ENCODE measurements around the gene KIAA0408.
"Not testable (repeated sequence)": the region's sequence is repeated elsewhere in the genome, so short reads cannot be mapped to it uniquely, and the experiment has no call there.

Gene KIAA0408

DNA sequence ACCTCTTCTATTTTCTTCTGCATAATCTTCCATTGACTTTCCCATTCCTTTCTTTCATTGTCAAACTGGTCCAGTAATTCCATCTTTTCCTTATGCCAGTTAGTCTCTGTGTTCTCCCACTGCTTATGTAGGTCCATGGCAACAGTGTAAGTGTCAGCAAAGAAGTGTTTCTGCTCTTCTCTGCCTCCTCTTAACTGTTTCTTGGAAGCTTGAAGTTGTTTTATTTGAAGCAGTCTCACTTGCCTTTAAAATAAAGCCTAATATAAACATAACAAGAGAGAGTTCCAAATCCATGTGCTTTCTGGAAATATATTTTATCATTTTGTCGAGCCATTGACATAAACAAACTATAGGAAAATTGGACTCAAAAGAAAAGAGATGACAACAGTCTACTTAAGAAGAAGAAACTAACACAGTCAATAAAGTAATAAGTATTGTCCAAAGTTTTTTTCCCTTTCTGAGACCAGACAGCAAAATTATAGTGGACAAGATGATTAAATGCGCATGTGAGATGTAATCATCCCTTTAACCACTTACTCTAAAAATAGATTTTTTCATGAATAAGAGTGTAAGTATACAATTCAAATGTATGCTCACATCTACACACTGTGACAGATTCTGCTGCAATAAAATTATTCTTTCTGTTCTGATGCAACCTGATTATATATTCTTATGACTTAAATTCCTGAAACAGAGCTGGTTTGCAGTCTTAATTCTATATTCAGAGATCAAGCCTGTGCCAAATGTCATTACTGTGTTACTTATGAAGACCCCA, 5.2 kb downstream of the KIAA0408 start:
- no peaks in the 10 kb centered on the region for H3K36me3 ChIP-seq (ENCODE audit: insufficient read depth, low read length)
- H3K4me1 ChIP-seq (ENCODE audit: insufficient read depth, low read length) = peaks cover 35% of the 10 kb centered on the region
- H3K9me3 ChIP-seq (ENCODE audit: control insufficient read depth, insufficient read depth, low read length) = no peaks in the 10 kb centered on the region
- H3K9ac ChIP-seq (ENCODE audit: low read depth, low read length) = no peak overlapping the region

DNA sequence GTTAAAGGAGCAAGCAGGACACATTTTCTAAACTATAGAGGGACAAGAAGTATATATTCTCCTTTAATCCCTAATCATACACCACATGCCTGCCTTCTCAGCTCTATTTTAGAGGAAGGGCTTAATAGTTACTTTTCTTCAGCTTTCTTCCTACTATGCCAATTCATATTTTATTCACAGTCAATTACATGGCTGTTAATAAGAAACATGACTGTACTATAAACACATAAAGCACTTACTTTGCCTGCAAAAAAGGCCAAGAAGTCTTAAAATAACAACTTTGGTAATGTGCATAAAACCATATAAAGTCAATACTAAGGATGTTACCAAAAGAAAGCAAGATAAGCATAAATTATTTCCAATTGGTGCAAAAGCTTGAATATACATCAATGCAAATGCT, 6.4 kb downstream of the KIAA0408 start:
- no peaks in the 10 kb centered on the region for H3K9me3 ChIP-seq (ENCODE audit: control insufficient read depth, insufficient read depth, low read length)
- peaks cover 24% of the 10 kb centered on the region for H3K4me1 ChIP-seq (ENCODE audit: insufficient read depth, low read length)
- H3K36me3 ChIP-seq (ENCODE audit: insufficient read depth, low read length) = no peaks in the 10 kb centered on the region
- H3K9ac ChIP-seq (ENCODE audit: low read depth, low read length) = no peak overlapping the region

DNA sequence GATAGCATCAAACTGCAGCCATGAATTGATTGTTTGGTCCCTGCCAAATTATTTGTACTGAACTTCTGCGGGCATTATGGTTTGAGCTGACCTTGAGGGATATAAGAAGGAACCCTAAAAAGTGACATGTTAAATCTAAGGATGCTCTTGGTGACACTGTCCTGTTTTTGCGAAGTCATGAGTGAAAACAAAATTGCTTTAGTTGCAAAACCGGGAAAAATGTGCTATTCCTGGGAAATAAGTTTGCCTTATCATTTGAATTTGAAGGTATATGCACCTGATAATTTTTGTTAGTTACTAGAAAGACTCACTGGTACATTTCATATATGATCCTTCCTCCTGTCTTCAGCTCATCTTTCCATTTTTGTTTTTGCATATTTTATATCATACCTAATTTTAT, 7.8 kb downstream of the KIAA0408 start:
- peaks cover 10% of the 10 kb centered on the region; the same call in 1 of the 2 replicates for H3K4me1 ChIP-seq (ENCODE audit: insufficient read depth, low read length)
- H3K9me3 ChIP-seq (ENCODE audit: control insufficient read depth, insufficient read depth, low read length) = no peaks in the 10 kb centered on the region
- no peak overlapping the region for H3K9ac ChIP-seq (ENCODE audit: low read depth, low read length)
- no peaks in the 10 kb centered on the region; the same call in 1 of the 2 replicates for H3K36me3 ChIP-seq (ENCODE audit: insufficient read depth, low read length)

DNA sequence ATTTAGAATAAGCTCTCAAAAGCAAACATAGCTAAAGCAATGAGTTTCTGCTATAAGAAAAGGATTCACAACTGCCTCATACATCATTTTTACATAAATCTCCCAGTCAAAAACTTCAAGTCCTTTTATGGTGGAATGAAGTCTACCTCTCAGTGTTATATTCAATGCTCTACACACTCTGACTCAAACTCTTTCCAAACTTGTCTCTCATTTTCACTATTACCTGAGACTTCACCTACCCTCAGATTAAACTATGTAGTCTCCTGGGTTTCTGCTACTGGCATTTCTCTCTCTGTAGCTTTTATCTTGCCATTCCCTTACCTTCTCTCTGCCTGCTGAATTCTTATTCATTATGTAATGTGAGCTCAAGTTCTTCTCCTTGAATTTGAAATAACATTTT, 11.4 kb downstream of the KIAA0408 start:
- Histone ChIP-seq H3K9ac (ENCODE audit: low read depth, low read length) (no peak overlapping the region), H3K9me3 (ENCODE audit: control insufficient read depth, insufficient read depth, low read length) (no peaks in the 10 kb centered on the region), H3K36me3 (ENCODE audit: insufficient read depth, low read length) (no peaks in the 10 kb centered on the region; the same call in 1 of the 2 replicates), H3K4me1 (ENCODE audit: insufficient read depth, low read length) (peaks cover 9% of the 10 kb centered on the region; the same call in 1 of the 2 replicates)

DNA sequence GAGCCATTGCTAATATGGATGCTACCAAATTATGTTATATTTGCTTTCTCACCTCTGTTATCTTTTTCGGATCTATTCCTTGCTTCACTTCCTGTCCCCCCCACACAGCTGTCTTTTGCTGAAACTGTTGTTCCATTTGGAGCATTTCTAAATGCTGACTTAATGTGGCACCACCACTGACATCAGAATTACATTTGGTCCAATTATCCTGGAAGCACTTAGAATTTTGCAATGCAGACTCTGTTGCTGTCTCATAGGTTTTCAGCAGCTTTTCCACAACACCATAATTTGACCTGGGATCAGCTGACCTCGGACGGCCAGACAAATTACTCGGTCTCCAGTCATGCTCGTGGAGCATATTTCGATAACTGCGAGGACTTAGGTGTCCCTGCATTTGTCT, 12.8 kb downstream of the KIAA0408 start:
- Histone ChIP-seq H3K9me3 (ENCODE audit: control insufficient read depth, insufficient read depth, low read length) (no peaks in the 10 kb centered on the region), H3K4me1 (ENCODE audit: insufficient read depth, low read length) (peaks cover 9% of the 10 kb centered on the region; the same call in 1 of the 2 replicates), H3K36me3 (ENCODE audit: insufficient read depth, low read length) (no peaks in the 10 kb centered on the region; the same call in 1 of the 2 replicates), H3K9ac (ENCODE audit: low read depth, low read length) (no peak overlapping the region)

DNA sequence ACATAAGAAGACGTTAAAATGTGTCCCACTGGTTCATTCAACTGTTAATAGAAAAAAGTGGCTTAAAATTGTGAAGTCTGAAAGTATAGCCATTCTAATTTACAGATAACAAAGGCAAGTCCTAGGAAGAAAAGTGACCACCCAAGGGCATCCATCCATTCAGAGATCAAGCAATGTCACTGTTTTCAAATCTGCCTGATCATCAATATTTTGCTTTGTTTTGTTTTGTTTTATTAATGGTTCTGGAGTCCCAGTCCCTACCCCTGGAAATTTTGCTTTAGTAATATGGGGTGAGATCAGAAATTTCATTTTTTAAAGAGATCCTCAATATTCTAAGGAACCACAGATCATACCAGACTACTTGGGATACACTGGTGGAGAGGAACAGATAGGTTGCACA, 17.3 kb downstream of the KIAA0408 start:
- no peaks in the 10 kb centered on the region; the same call in 1 of the 2 replicates for H3K9me3 ChIP-seq (ENCODE audit: control insufficient read depth, insufficient read depth, low read length)
- H3K36me3 ChIP-seq (ENCODE audit: insufficient read depth, low read length) = no peaks in the 10 kb centered on the region
- H3K4me1 ChIP-seq (ENCODE audit: insufficient read depth, low read length) = no peaks in the 10 kb centered on the region
- H3K9ac ChIP-seq (ENCODE audit: low read depth, low read length) = no peak overlapping the region

DNA sequence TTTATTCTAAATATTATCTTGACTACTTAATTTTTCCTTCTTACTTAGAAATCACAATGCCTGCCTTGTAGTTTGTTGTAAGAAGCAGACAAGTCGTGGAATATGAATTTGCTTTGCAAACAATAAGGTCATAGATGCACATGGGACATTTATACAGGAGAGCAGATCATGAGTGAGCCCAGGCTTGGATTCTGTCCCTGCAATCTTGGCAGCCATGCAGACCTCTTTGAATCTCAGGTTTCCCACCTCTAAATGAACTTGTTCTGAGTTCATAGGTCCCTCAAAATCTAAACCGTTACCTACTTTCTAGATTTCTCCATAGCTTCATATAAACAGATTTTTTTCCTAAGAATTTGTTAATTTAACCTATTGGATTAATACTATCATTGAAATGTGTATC, 19.5 kb downstream of the KIAA0408 start:
- H3K4me1 ChIP-seq (ENCODE audit: insufficient read depth, low read length) = no peaks in the 10 kb centered on the region
- H3K36me3 ChIP-seq (ENCODE audit: insufficient read depth, low read length) = no peaks in the 10 kb centered on the region
- no peaks in the 10 kb centered on the region; the same call in 1 of the 2 replicates for H3K9me3 ChIP-seq (ENCODE audit: control insufficient read depth, insufficient read depth, low read length)
- H3K9ac ChIP-seq (ENCODE audit: low read depth, low read length) = no peak overlapping the region

DNA sequence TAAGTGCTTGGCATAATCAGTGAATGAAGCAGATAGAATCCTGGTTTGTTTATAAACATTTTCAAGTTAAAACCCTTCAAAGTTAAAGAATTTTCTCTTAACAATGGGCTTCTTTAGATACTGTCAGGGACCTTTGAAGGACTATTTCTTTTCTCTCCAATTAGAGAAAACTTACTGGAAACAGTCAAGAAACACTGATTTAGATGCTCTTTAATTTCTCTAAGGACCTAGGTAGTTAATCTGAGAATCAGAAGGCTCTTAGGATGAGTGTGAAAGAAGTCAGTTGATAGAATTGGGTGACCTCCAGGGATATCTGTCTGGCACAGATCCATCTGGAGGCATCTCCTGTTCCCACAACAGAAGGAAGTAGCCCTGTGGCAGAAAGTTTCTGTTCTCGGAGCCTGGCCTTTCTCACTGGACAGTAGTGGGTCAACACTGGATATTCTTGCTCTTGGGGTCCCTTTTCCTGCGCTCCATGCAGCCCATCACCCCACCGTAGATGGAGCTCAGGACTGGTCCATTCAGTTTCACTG, 22.5 kb downstream of the KIAA0408 start:
- Histone ChIP-seq H3K9me3 (ENCODE audit: control insufficient read depth, insufficient read depth, low read length) (no peaks in the 10 kb centered on the region; the same call in 1 of the 2 replicates), H3K36me3 (ENCODE audit: insufficient read depth, low read length) (no peaks in the 10 kb centered on the region), H3K4me1 (ENCODE audit: insufficient read depth, low read length) (no peaks in the 10 kb centered on the region), H3K9ac (ENCODE audit: low read depth, low read length) (no peak overlapping the region)

DNA sequence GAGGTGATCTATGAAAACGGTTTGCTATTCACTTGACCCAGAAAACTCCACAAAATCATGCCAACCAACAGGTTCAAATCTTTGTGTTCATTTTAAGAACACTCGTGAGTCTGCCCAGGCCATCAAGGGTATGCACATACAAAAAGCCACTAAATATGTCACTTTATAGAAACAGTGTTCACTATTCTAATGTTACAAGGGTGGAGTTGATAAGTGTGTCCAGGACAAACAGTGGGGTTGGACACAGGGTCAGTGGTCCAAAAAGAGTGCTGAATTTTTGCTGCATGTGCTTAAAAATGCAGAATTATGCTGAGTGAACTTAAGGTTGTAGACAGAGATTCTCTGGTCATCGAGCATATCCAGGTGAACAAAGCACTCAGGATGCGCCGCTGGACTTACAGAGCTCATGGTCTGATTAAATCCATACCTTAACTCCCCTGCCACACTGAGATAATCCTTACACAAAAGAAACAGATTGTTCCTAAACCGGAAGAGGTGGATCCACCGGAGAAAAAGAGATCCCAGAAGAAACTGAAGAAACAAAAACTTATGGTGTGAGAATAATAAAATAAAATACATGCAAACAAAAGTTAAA, 23.5 kb downstream of the KIAA0408 start:
- H3K4me1 ChIP-seq (ENCODE audit: insufficient read depth, low read length) = no peaks in the 10 kb centered on the region
- no peak overlapping the region for H3K9ac ChIP-seq (ENCODE audit: low read depth, low read length)

DNA sequence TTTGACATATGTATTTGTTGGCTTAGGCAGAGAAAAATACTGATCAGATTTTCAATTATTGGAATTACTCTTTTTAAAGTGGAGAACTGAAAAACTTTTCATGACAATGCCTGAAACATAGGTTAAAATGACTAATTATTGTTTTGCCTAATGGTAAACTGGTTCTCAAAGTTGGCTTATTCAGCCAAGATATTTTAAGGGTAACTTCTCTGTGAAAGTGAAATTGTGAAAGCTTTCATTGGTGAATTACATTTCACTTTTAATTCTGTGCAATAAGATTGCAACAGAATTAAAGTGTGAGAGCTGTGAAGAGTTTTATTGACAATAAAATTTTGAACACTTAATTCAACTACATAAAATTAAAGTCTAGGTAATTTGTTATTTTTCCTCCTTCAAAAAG, 24.5 kb downstream of the KIAA0408 start:
- Histone ChIP-seq H3K36me3 (ENCODE audit: insufficient read depth, low read length) (no peaks in the 10 kb centered on the region), H3K4me1 (ENCODE audit: insufficient read depth, low read length) (no peaks in the 10 kb centered on the region)

More for the DNA sequence above, 23.5 kb downstream of the KIAA0408 start:
- no peaks in the 10 kb centered on the region for H3K36me3 ChIP-seq (ENCODE audit: insufficient read depth, low read length)
- H3K9me3 ChIP-seq (ENCODE audit: control insufficient read depth, insufficient read depth, low read length) = no peaks in the 10 kb centered on the region; the same call in 1 of the 2 replicates

DNA sequence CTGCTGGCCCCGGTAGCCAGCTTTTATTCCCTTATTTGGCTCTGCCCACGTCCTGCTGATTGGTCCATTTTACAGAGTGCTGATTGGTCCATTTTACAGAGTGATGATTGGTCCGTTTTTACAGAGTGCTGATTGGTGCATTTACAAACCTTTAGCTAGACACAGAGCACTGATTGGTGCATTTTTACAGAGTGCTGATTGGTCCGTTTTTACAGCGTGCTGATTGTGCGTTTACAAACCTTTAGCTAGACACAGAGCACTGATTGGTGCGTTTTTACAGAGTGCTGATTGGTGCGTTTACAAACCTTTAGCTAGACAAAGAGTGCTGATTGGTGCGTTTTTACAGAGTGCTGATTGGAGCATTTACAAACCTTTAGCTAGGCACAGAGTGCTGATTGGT, 30.6 kb downstream of the KIAA0408 start:
- not testable (repeated sequence) for H3K4me1 ChIP-seq (ENCODE audit: insufficient read depth, low read length); H3K9ac ChIP-seq (ENCODE audit: low read depth, low read length); H3K36me3 ChIP-seq (ENCODE audit: insufficient read depth, low read length); H3K9me3 ChIP-seq (ENCODE audit: control insufficient read depth, insufficient read depth, low read length)

More for the DNA sequence above, 24.5 kb downstream of the KIAA0408 start:
- no peaks in the 10 kb centered on the region; the same call in 1 of the 2 replicates for H3K9me3 ChIP-seq (ENCODE audit: control insufficient read depth, insufficient read depth, low read length)
- no peak overlapping the region for H3K9ac ChIP-seq (ENCODE audit: low read depth, low read length)

DNA sequence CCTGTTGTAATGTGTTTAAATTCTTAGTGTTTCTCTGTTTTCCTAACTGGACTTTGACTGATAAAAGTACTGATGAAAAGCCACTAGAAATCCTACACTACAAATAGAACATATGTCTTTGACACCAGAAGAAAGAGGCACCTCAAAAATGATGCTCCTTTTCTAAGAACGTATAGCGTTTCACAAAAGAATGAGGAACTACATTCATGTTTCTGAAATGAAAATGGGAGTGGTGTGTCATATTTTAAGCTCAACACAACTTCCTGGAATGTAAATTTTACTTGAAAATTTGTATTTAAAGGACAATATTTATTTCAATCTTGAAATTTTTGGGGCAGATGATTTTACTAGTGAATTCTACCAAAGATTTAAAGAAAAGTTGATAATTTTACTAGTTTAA, 35.3 kb downstream of the KIAA0408 start:
- Histone ChIP-seq H3K9ac (ENCODE audit: low read depth, low read length) (no peak overlapping the region), H3K4me1 (ENCODE audit: insufficient read depth, low read length) (peaks cover 13% of the 10 kb centered on the region; the same call in 1 of the 2 replicates), H3K36me3 (ENCODE audit: insufficient read depth, low read length) (no peaks in the 10 kb centered on the region), H3K9me3 (ENCODE audit: control insufficient read depth, insufficient read depth, low read length) (peaks cover 3% of the 10 kb centered on the region; the same call in 1 of the 2 replicates)

DNA sequence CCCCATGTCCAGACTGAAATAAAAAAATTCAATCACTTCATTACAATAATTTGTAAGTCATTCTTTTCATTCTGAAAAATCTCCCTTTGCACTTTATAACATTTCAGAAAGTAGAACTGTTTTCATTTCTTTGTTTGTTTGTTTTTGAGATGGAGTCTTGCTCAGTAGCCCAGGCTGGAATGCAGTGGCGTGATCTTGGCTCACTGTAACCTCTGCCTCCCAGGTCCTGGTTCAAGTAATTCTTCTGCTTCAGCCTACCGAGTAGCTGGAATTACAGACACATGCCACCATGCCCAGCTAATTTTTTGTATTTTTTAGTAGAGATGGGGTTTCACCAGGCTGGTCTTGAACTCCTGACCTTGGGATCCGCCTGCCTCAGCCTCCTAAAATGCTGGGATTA, 38.0 kb downstream of the KIAA0408 start:
- not testable (repeated sequence) for H3K9ac ChIP-seq (ENCODE audit: low read depth, low read length); H3K36me3 ChIP-seq (ENCODE audit: insufficient read depth, low read length); H3K9me3 ChIP-seq (ENCODE audit: control insufficient read depth, insufficient read depth, low read length)
- peaks cover 13% of the 10 kb centered on the region; the same call in 1 of the 2 replicates for H3K4me1 ChIP-seq (ENCODE audit: insufficient read depth, low read length)

DNA sequence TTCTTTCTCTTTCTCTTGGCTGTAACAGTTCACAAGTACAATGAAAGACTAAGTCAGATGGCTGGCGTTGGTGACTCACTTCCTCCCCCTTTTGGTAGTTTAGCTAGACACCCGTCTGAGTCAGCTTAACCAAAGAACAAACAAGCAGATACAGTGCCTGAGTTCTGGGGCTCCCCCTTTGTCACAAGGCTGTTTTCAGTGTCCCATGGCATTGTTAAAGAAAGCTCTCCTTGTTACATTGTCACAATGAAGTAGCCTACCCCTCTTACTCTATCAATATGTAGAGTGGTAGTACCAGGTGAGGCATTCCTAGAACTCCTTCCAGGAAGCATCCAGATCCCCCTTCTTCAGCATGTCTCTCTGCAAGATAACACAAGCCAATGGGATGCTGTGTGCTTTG, 38.6 kb downstream of the KIAA0408 start:
- no peaks in the 10 kb centered on the region for H3K36me3 ChIP-seq (ENCODE audit: insufficient read depth, low read length)
- H3K9me3 ChIP-seq (ENCODE audit: control insufficient read depth, insufficient read depth, low read length) = no peaks in the 10 kb centered on the region
- no peak overlapping the region for H3K9ac ChIP-seq (ENCODE audit: low read depth, low read length)
- peaks cover 13% of the 10 kb centered on the region; the same call in 1 of the 2 replicates for H3K4me1 ChIP-seq (ENCODE audit: insufficient read depth, low read length)

DNA sequence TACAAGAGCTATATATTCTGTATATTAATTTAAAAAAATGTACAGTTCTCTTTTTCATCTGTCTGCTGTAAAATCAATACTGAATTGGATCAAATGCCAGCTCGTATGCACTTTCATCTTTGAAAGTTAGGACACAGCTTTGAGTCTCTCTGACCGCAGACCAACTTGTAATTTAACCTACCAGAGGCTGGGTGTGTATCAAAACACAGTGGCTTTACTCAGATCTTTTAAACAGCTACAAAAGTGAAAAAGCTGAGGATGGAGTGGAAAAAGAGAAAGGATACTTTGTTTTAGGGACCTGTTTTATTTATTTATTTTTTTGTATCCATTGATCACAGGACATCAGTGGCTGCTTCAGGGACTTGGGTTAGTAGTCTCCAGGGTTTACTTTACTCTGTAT, 44.1 kb downstream of the KIAA0408 start:
- H3K4me1 ChIP-seq (ENCODE audit: insufficient read depth, low read length) = 0 out of 2 replicates have a peak, but pooled peaks cover 6% of the 10 kb centered on the region
- no peaks in the 10 kb centered on the region for H3K9me3 ChIP-seq (ENCODE audit: control insufficient read depth, insufficient read depth, low read length)
- H3K9ac ChIP-seq (ENCODE audit: low read depth, low read length) = no peak overlapping the region
- H3K36me3 ChIP-seq (ENCODE audit: insufficient read depth, low read length) = no peaks in the 10 kb centered on the region

All from ES-I3 (cell line).